H9 (cell line): ENCODE measurements around the gene TFF1. TPM values are rescaled to one million over a fixed set of nuclear protein-coding genes. Genes with fewer than 3 reads are reported as not detected.

Source experiments
- DNase-seq: peaks from one replicate; pipeline ENCODE4 v3.0.0-alpha.2; 2017
- H2AFZ ChIP-seq: one replicate; pipeline ENCODE4 v1.6.1; 2013; ENCODE audit warnings: mild to moderate bottlenecking, low read length, control low read depth, moderate library complexity
- H2AK5ac ChIP-seq: 2 replicates; pipeline ENCODE4 v1.6.1; 2013; ENCODE audit warnings: low read length, control low read depth, mixed read lengths; ENCODE audit not compliant: insufficient read length
- H2BK120ac ChIP-seq: one replicate; pipeline ENCODE4 v1.6.1; 2013; ENCODE audit warnings: low read depth, mild to moderate bottlenecking, low read length, control low read depth, inconsistent platforms; ENCODE audit not compliant: poor library complexity, severe bottlenecking
- H2BK12ac ChIP-seq: 2 replicates; pipeline ENCODE4 v1.6.1; 2013; ENCODE audit warnings: low read length, control low read depth, mixed read lengths, low read depth; ENCODE audit not compliant: insufficient read length
- H2BK15ac ChIP-seq: 2 replicates; pipeline ENCODE4 v1.6.1; 2013; ENCODE audit warnings: low read depth, low read length, control low read depth
- H2BK20ac ChIP-seq: one replicate; pipeline ENCODE4 v1.6.1; 2013; ENCODE audit warnings: low read depth, mild to moderate bottlenecking, low read length, control low read depth, inconsistent platforms; ENCODE audit not compliant: poor library complexity, severe bottlenecking
- H2BK5ac ChIP-seq: 2 replicates; pipeline ENCODE4 v1.6.1; 2013; ENCODE audit warnings: low read length, control low read depth, mixed read lengths; ENCODE audit not compliant: insufficient read length
- H3K14ac ChIP-seq: 2 replicates; pipeline ENCODE4 v1.6.1; 2013; ENCODE audit warnings: low read length, control low read depth; ENCODE audit not compliant: insufficient read depth
- H3K18ac ChIP-seq: 2 replicates; pipeline ENCODE4 v1.6.1; 2013; ENCODE audit warnings: low read depth, mild to moderate bottlenecking, mixed read lengths, low read length, control low read depth; ENCODE audit not compliant: insufficient read length
- H3K23ac ChIP-seq: 2 replicates; pipeline ENCODE4 v1.6.1; 2013; ENCODE audit warnings: low read length, control low read depth, mixed read lengths, low read depth; ENCODE audit not compliant: insufficient read length
- H3K23me2 ChIP-seq: 2 replicates; pipeline ENCODE4 v1.6.1; 2013; ENCODE audit warnings: low read depth, mild to moderate bottlenecking, mixed read lengths, low read length, control low read depth; ENCODE audit not compliant: insufficient read length, poor library complexity, severe bottlenecking
- H3K27ac ChIP-seq: 2 replicates; pipeline ENCODE4 v1.5.1; 2013; ENCODE audit warnings: low read length, control low read depth, mixed read lengths, low read depth; ENCODE audit not compliant: insufficient read length
- H3K27me3 ChIP-seq: 2 replicates; pipeline ENCODE4 v1.6.1; 2013; ENCODE audit warnings: low read length, control low read depth, inconsistent platforms; ENCODE audit not compliant: insufficient read depth
- H3K4ac ChIP-seq: 2 replicates; pipeline ENCODE4 v1.6.1; 2013; ENCODE audit warnings: low read depth, mild to moderate bottlenecking, control low read depth, inconsistent platforms, low read length, moderate library complexity
- H3K4me1 ChIP-seq: 2 replicates; pipeline ENCODE4 v1.6.1; 2013; ENCODE audit warnings: low read length, control low read depth, inconsistent platforms; ENCODE audit not compliant: insufficient read depth
- H3K4me2 ChIP-seq: 2 replicates; pipeline ENCODE4 v1.6.1; 2013; ENCODE audit warnings: low read length, control low read depth, mixed read lengths; ENCODE audit not compliant: insufficient read length, insufficient read depth
- H3K56ac ChIP-seq: 2 replicates; pipeline ENCODE4 v1.6.1; 2013; ENCODE audit warnings: low read depth, mild to moderate bottlenecking, mixed read lengths, low read length, control low read depth; ENCODE audit not compliant: insufficient read length
- H3K79me1 ChIP-seq: 2 replicates; pipeline ENCODE4 v1.6.1; 2013; ENCODE audit warnings: low read depth, mild to moderate bottlenecking, moderate library complexity, low read length, control low read depth, inconsistent platforms; ENCODE audit not compliant: insufficient read depth, poor library complexity, severe bottlenecking
- H3K79me2 ChIP-seq: 2 replicates; pipeline ENCODE4 v1.6.1; 2013; ENCODE audit warnings: low read length, control low read depth, inconsistent platforms; ENCODE audit not compliant: insufficient read depth
- H3K9ac ChIP-seq: 2 replicates; pipeline ENCODE4 v1.6.1; 2013; ENCODE audit warnings: low read length, control low read depth, mixed read lengths; ENCODE audit not compliant: insufficient read length; ENCODE audit errors: extremely low read depth
- H3K9me3 ChIP-seq: one replicate; pipeline ENCODE4 v1.6.1; 2013; ENCODE audit warnings: low read depth, low read length, inconsistent platforms; ENCODE audit not compliant: control insufficient read depth
- H3T11ph ChIP-seq: one replicate; pipeline ENCODE4 v1.6.1; 2013; ENCODE audit warnings: mild to moderate bottlenecking, low read length, control low read depth, inconsistent platforms
- H4K20me1 ChIP-seq: one replicate; pipeline ENCODE4 v1.6.1; 2013; ENCODE audit not compliant: control insufficient read depth, insufficient read length, insufficient read depth
- H4K5ac ChIP-seq: 2 replicates; pipeline ENCODE4 v1.6.1; 2013; ENCODE audit warnings: low read depth, mild to moderate bottlenecking, mixed read lengths, low read length, control low read depth; ENCODE audit not compliant: insufficient read length
- H4K8ac ChIP-seq: replicated peaks from 2 replicates; pipeline ENCODE4 v1.6.1; 2013; ENCODE audit warnings: low read length, control low read depth, mixed read lengths, low read depth; ENCODE audit not compliant: insufficient read length
- H4K91ac ChIP-seq: 2 replicates; pipeline ENCODE4 v1.6.1; 2013; ENCODE audit warnings: low read depth, mild to moderate bottlenecking, moderate library complexity, mixed read lengths, low read length, control low read depth; ENCODE audit not compliant: insufficient read length
- H3K27ac Mint-ChIP-seq, 3 experiments: 2 replicates in 2 of 3; 3 replicates in 1 of 3; pipeline ENCODE4 v1.8.0; 2020 to 2021; ENCODE audit warnings: mixed read lengths in 3 of 3, mild to moderate bottlenecking in 1 of 3, moderate library complexity in 1 of 3
- H3K27me3 Mint-ChIP-seq: 2 replicates; pipeline ENCODE4 v1.8.0; 2021; ENCODE audit warnings: low read depth, mild to moderate bottlenecking, moderate library complexity, mixed read lengths
- H3K36me3 Mint-ChIP-seq, 3 experiments: 2 replicates in 2 of 3; 3 replicates in 1 of 3; pipeline ENCODE4 v1.8.0; 2020 to 2021; ENCODE audit warnings: low read depth in 3 of 3, mixed read lengths in 3 of 3; ENCODE audit not compliant: insufficient read depth in 1 of 3
- H3K4me1 Mint-ChIP-seq, 2 experiments: 2 replicates each; pipeline ENCODE4 v1.8.0; 2020; ENCODE audit warnings: mixed read lengths in 2 of 2
- H3K4me3 Mint-ChIP-seq, 2 experiments: 2 replicates in 1 of 2; 3 replicates in 1 of 2; pipeline ENCODE4 v1.8.0; 2020 to 2021; ENCODE audit warnings: mild to moderate bottlenecking in 2 of 2, mixed read lengths in 2 of 2, moderate library complexity in 1 of 2
- H3K9me3 Mint-ChIP-seq, 2 experiments: 2 replicates in 1 of 2; 3 replicates in 1 of 2; pipeline ENCODE4 v1.8.0; 2020; ENCODE audit warnings: mild to moderate bottlenecking in 2 of 2, mixed read lengths in 2 of 2, moderate library complexity in 1 of 2
- WGBS: extraction: QIAGEN DNeasy Blood & Tissue Kit; methylation state at CpG from one replicate; pipeline ENCODE4 v1.1.7; 2013; ENCODE audit warnings: missing lambda C conversion rate, low lambda C conversion rate, mixed read lengths; ENCODE audit not compliant: insufficient read length; ENCODE audit errors: extremely low coverage; 5-methylcytosine and 5-hydroxymethylcytosine counted together
- total RNA-seq: library from RNA; stranded (reverse); gene quantifications from 2 replicates; pipeline ENCODE4 v1.2.1, GENCODE V29; 2021
- TF ChIP-seq, protein P1 (sequence below): fragments of 200-600 bp; sonication (generic); conservative IDR thresholded peaks from 3 replicates; pipeline ENCODE4 v1.8.0; 2021; ENCODE audit warnings: antibody characterized with exemption, mild to moderate bottlenecking

The TFF1 gene
- total RNA-seq, 1 experiment from 2014 or later: not detected

GRCh38 chr21:42387843-42388340 is 21.6 kb upstream of the TFF1 start:
- no peaks in the 10 kb centered on the region for H3K23me2 ChIP-seq

More at GRCh38 chr21:42387843-42388340, 21.6 kb upstream of the TFF1 start:
- no peaks in the 10 kb centered on the region for H3K9me3 ChIP-seq
- H2BK15ac ChIP-seq: no peak overlapping the region
- no peak overlapping the region for H3K18ac ChIP-seq
- Mint-ChIP-seq H3K4me3 (no peak overlapping the region), H3K36me3 (peaks cover 0 to 2% (median 0%) of the 10 kb centered on the region in 3 experiments; a peak in 3 of 7 replicates), H3K4me1 (peaks cover 38 to 40% of the 10 kb centered on the region in 2 experiments), H3K9me3 (peaks cover 0 to 7% of the 10 kb centered on the region in 2 experiments; a peak in 1 of 5 replicates), H3K27me3 (peaks cover 25% of the 10 kb centered on the region), H3K27ac (no peak overlapping the region)
- H4K8ac ChIP-seq: no peak overlapping the region
- TF ChIP-seq, protein P1, sequence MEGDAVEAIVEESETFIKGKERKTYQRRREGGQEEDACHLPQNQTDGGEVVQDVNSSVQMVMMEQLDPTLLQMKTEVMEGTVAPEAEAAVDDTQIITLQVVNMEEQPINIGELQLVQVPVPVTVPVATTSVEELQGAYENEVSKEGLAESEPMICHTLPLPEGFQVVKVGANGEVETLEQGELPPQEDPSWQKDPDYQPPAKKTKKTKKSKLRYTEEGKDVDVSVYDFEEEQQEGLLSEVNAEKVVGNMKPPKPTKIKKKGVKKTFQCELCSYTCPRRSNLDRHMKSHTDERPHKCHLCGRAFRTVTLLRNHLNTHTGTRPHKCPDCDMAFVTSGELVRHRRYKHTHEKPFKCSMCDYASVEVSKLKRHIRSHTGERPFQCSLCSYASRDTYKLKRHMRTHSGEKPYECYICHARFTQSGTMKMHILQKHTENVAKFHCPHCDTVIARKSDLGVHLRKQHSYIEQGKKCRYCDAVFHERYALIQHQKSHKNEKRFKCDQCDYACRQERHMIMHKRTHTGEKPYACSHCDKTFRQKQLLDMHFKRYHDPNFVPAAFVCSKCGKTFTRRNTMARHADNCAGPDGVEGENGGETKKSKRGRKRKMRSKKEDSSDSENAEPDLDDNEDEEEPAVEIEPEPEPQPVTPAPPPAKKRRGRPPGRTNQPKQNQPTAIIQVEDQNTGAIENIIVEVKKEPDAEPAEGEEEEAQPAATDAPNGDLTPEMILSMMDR: no peak
- no peak overlapping the region for H2BK5ac ChIP-seq
- no peak overlapping the region for H4K91ac ChIP-seq
- no peak for DNase-seq
- no peak overlapping the region for H3K4me2 ChIP-seq
- H3K4ac ChIP-seq: no peak overlapping the region
- H4K5ac ChIP-seq: no peak overlapping the region
- no peak overlapping the region for H3T11ph ChIP-seq
- no peak overlapping the region for H2BK12ac ChIP-seq
- H3K23ac ChIP-seq: no peak overlapping the region
- no peak overlapping the region for H2BK20ac ChIP-seq
- H2AK5ac ChIP-seq: no peak overlapping the region
- no peak overlapping the region for H3K14ac ChIP-seq
- no peak overlapping the region for H3K56ac ChIP-seq
- H3K79me1 ChIP-seq: no peaks in the 10 kb centered on the region
- peaks cover 2% of the 10 kb centered on the region for H4K20me1 ChIP-seq
- no peaks in the 10 kb centered on the region for H3K79me2 ChIP-seq
- H3K27ac ChIP-seq: no peak overlapping the region
- H3K27me3 ChIP-seq: no peaks in the 10 kb centered on the region
- no peak overlapping the region for H2BK120ac ChIP-seq
- WGBS: no CpG with 5 or more reads among the region's 6 CpGs
- H3K4me1 ChIP-seq: peaks cover 6% of the 10 kb centered on the region; the same call in 1 of the 2 replicates
- H3K9ac ChIP-seq: no peak overlapping the region
- no peak overlapping the region for H2AFZ ChIP-seq
